Keratinocyte (primary cell): ENCODE measurements around the gene MAEL. TPM values are rescaled to one million over a fixed set of nuclear protein-coding genes. Genes with fewer than 3 reads are reported as not detected.

Source experiments
- DNase-seq: peaks from one replicate; pipeline ENCODE4 v3.0.0-alpha.2; 2011; ENCODE audit warnings: low read depth, missing footprints, low spot score
- FAIRE-seq: peaks from 2 replicates; lab custom pipeline; 2011; peaks lifted over from hg19 to GRCh38; lab: Jason Lieb, UNC
- H2AFZ ChIP-seq: 2 replicates; pipeline ENCODE4 v1.6.0; 2012; ENCODE audit warnings: low read length, control low read depth, inconsistent platforms; ENCODE audit not compliant: control insufficient read depth
- H3K27ac ChIP-seq: 2 replicates; pipeline ENCODE4 v1.5.1; 2011; ENCODE audit warnings: low read length; ENCODE audit not compliant: control insufficient read depth, insufficient read depth
- H3K27me3 ChIP-seq: 3 replicates; pipeline ENCODE4 v1.6.0; 2011; ENCODE audit warnings: low read length; ENCODE audit not compliant: control insufficient read depth, insufficient read depth; ENCODE audit errors: extremely low read depth
- H3K36me3 ChIP-seq, 2 experiments: 2 replicates in 1 of 2; 3 replicates in 1 of 2; pipeline ENCODE4 v1.5.1; 2011; ENCODE audit warnings: low read length in 2 of 2, mild to moderate bottlenecking in 1 of 2; ENCODE audit not compliant: control insufficient read depth in 2 of 2, insufficient read depth in 2 of 2; ENCODE audit errors: extremely low read depth in 1 of 2
- H3K4me1 ChIP-seq: 3 replicates; pipeline ENCODE4 v1.5.1; 2011; ENCODE audit warnings: low read length; ENCODE audit not compliant: control insufficient read depth, insufficient read depth; ENCODE audit errors: extremely low read depth
- H3K4me2 ChIP-seq: 3 replicates; pipeline ENCODE4 v1.6.0; 2011; ENCODE audit warnings: low read depth, low read length; ENCODE audit not compliant: control insufficient read depth, insufficient read depth; ENCODE audit errors: extremely low read depth
- H3K4me3 ChIP-seq, 3 experiments: fragments of 200-600 bp in 1 of 3; sonication (generic) in 1 of 3; 2 replicates in 2 of 3; 3 replicates in 1 of 3; pipeline ENCODE4 v1.5.1; 2011 to 2016; ENCODE audit warnings: low read length in 3 of 3, mild to moderate bottlenecking in 3 of 3, control low read depth in 2 of 3, inconsistent platforms in 1 of 3, low read depth in 1 of 3, mixed read lengths in 1 of 3, mixed run types in 1 of 3, moderate library complexity in 1 of 3; ENCODE audit not compliant: control insufficient read depth in 2 of 3, insufficient read depth in 2 of 3; ENCODE audit errors: extremely low read depth in 1 of 3
- H3K79me2 ChIP-seq: 2 replicates; pipeline ENCODE4 v1.6.0; 2012; ENCODE audit warnings: low read length; ENCODE audit not compliant: control insufficient read depth, insufficient read depth
- H3K9ac ChIP-seq: 3 replicates; pipeline ENCODE4 v1.6.0; 2011; ENCODE audit warnings: low read length; ENCODE audit not compliant: control insufficient read depth, insufficient read depth; ENCODE audit errors: extremely low read depth
- H3K9me1 ChIP-seq: 3 replicates; pipeline ENCODE4 v1.6.0; 2011; ENCODE audit warnings: low read length; ENCODE audit not compliant: control insufficient read depth, insufficient read depth; ENCODE audit errors: extremely low read depth
- H3K9me3 ChIP-seq: 2 replicates; pipeline ENCODE4 v1.5.1; 2012; ENCODE audit warnings: low read depth, low read length; ENCODE audit not compliant: control insufficient read depth
- H4K20me1 ChIP-seq: 3 replicates; pipeline ENCODE4 v1.6.0; 2011; ENCODE audit warnings: low read length; ENCODE audit not compliant: control insufficient read depth, insufficient read depth; ENCODE audit errors: extremely low read depth
- CTCF ChIP-seq, 3 experiments: IDR thresholded peaks in 1 of 3; conservative IDR thresholded peaks in 1 of 3; optimal IDR thresholded peaks in 1 of 3; 2 replicates in 2 of 3; 3 replicates in 1 of 3; pipeline versions ENCODE3 to v1.5.1; 2011; ENCODE audit warnings: low read length in 3 of 3, mild to moderate bottlenecking in 3 of 3, moderate library complexity in 2 of 3, control low read depth in 1 of 3, inconsistent platforms in 1 of 3; ENCODE audit not compliant: insufficient read depth in 2 of 3; ENCODE audit errors: extremely low read depth in 1 of 3
- EZH2 ChIP-seq: IDR thresholded peaks from one replicate; pipeline ENCODE4 v1.6.1; 2012; ENCODE audit warnings: inconsistent platforms, mild to moderate bottlenecking, low read length, moderate library complexity
- dilution Hi-C: fragments of 300-500 bp; cut with MboI; formaldehyde crosslinking; loops from one replicate; pipeline ENCODE4 v1.7.0; 2020; ENCODE audit warnings: low sequenced_read_pairs; ENCODE audit not compliant: extremely low pct_ligation_motif_present
- polyA plus RNA-seq, 5 experiments: library from polyadenylated mRNA; depleted of rRNA in 3 of 5; stranded (reverse) in 3 of 5; stranded (forward) in 1 of 5; unstranded in 1 of 5; fragments of >200 nt; gene quantifications; 1 replicate in 1 of 5; 2 replicates in 3 of 5; 3 replicates in 1 of 5; pipeline versions ENCODE4 v1.2.1 to v1.2.3, GENCODE V29; 2011 to 2012; ENCODE audit warnings: missing spikeins in 2 of 5, low read depth in 1 of 5, low replicate concordance in 1 of 5

MAEL gene
- polyA plus RNA-seq, 1 donor (not counting 4 experiments of a cell fraction or from before 2014, with no cell fraction given), result not detected

GRCh38 chr1:166974647-166975345, 14.3 kb upstream of the MAEL start:
- H3K27ac ChIP-seq, result no peak overlapping the region
- H3K27me3 ChIP-seq, result peaks cover 74% of the 10 kb centered on the region
- H3K9me3 ChIP-seq, result no peaks in the 10 kb centered on the region
- no peaks in the 10 kb centered on the region for H4K20me1 ChIP-seq
- no peaks in the 10 kb centered on the region for H3K79me2 ChIP-seq
- FAIRE-seq (no peak), DNase-seq (no peak)
- peak overlapping the region; percentile 58 for H3K4me2 ChIP-seq
- H3K4me1 ChIP-seq, result no peaks in the 10 kb centered on the region
- no peak overlapping the region for H2AFZ ChIP-seq
- dilution Hi-C loops, result no loop called here
- TF ChIP-seq CTCF (optimal IDR thresholded peaks at IDR 0.05 in 1 of 3, IDR thresholded peaks at IDR 0.05 in 1 of 3, conservative IDR thresholded peaks at IDR 0.05 in 1 of 3; ENCODE audit: extremely low read depth in 1 of 3, insufficient read depth in 2 of 3, low read length in 3 of 3) (no peak), EZH2 (no peak)
- no peak overlapping the region for H3K9ac ChIP-seq
- no peaks in the 10 kb centered on the region for H3K9me1 ChIP-seq
- H3K4me3 ChIP-seq, result peak overlapping the region in 2 of 3 experiments; percentile 11 to 33
- no peaks in the 10 kb centered on the region for H3K36me3 ChIP-seq

DNA sequence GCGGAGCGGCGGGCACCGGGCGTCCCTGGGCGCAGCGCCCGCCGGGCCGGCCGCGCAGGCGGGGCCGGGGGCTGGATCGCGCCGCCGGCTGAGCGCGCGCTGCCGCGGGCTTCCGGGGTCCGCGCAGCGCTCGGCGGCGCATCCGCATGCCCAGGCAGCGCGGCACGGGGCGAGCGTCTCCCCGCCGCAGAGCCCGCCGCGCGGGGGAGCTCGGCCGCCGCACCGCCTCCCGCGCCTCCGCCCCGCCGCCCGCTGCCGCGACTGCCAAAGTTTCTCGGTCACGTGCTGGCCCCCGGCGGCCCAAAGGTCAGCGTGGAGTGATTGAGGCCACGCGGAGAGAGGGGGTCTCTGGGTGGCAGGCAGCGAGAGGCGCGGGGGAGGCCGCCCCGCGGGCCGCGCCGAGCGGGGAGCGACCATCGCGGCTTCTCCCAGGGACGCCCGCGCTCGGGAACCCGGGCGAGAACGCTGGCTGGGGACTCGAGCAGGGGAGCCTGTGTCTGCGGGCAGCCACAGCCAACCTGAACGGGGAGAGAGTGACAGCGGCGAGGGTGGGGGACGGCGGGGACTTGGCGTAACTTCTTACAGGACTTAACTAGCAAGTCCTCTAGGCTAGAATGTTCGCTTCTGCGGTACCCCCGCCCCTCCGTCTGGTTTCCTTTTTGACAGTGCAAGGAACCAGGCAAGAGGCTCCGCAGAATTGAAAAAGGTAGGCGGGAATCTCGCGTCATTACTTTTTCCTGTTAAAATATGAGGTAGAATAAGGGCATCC, 13.5 kb upstream of the MAEL start, which contains the start of gene ILDR2:
Gene ILDR2, minus strand, starts transcription at position 180 of the 769 bp plus-strand sequence. CDS start 272 bp downstream, outside the sequence.
- Histone ChIP-seq H4K20me1 (no peaks in the 10 kb centered on the region), H3K27ac (no peak within 1 kb of the TSS), H3K9ac (no peak within 1 kb of the TSS), H3K9me1 (no peaks in the 10 kb centered on the region), H3K4me2 (peak within 1 kb of the TSS; percentile 83), H3K9me3 (no peaks in the 10 kb centered on the region), H3K27me3 (peaks cover 71% of the 10 kb centered on the region), H3K4me3 (peak within 1 kb of the TSS; percentile 39 to 52 (median 50)), H2AFZ (peak within 1 kb of the TSS; percentile 70), H3K4me1 (no peaks in the 10 kb centered on the region), H3K36me3 (no peaks in the 10 kb centered on the region), H3K79me2 (no peaks in the 10 kb centered on the region)
- FAIRE-seq (no peak), DNase-seq (no peak)
- TF ChIP-seq CTCF (optimal IDR thresholded peaks at IDR 0.05 in 1 of 3, IDR thresholded peaks at IDR 0.05 in 1 of 3, conservative IDR thresholded peaks at IDR 0.05 in 1 of 3; ENCODE audit: extremely low read depth in 1 of 3, insufficient read depth in 2 of 3, low read length in 3 of 3) (peak in 1 of 3 experiments; percentile 35), EZH2 (peak; percentile 90)
- dilution Hi-C loops, result no loop called here
